Lower lobe of right lung (tissue), 2 donors: Measurements from ENCODE around the gene ZNF205. TPM values are rescaled to one million over a fixed set of nuclear protein-coding genes. Genes with fewer than 3 reads are reported as not detected.
"Not testable (repeated sequence)": the region's sequence is repeated elsewhere in the genome, so short reads cannot be mapped to it uniquely, and the experiment has no call there.

Experiments
- ATAC-seq, 2 donors: fragments of 200-7000 bp; cut with Tn5 transposase; one replicate each; pipeline ENCODE4 v1.9.1; 2020 to 2022; ENCODE audit warnings: mild to moderate bottlenecking in 2 of 2, moderate library complexity in 2 of 2
- DNase-seq: peaks from one replicate; pipeline ENCODE4 v3.0.0-alpha.2; 2020
- H3K27ac ChIP-seq: fragments of 200-600 bp; one replicate; pipeline ENCODE4 v1.8.0; 2022
- H3K27me3 ChIP-seq: fragments of 200-600 bp; one replicate; pipeline ENCODE4 v1.8.0; 2022; ENCODE audit warnings: low read depth
- H3K36me3 ChIP-seq: fragments of 200-600 bp; one replicate; pipeline ENCODE4 v1.8.0; 2022; ENCODE audit warnings: mild to moderate bottlenecking
- H3K4me1 ChIP-seq: fragments of 200-600 bp; one replicate; pipeline ENCODE4 v1.8.0; 2022
- H3K4me3 ChIP-seq: fragments of 200-600 bp; one replicate; pipeline ENCODE4 v1.8.0; 2022; ENCODE audit warnings: mild to moderate bottlenecking
- H3K9me3 ChIP-seq: fragments of 200-600 bp; one replicate; pipeline ENCODE4 v1.8.0; 2022
- CTCF ChIP-seq: fragments of 200-600 bp; IDR thresholded peaks from one replicate; pipeline ENCODE4 v1.8.0; 2022; ENCODE audit warnings: antibody characterized with exemption, mild to moderate bottlenecking
- intact Hi-C: fragments of 100-400 bp; cut with DNase I; formaldehyde crosslinking; loops from one replicate; pipeline ENCODE4 v1.11.0; 2022
- total RNA-seq: library from RNA; stranded (reverse); fragmentation: NEBNext Ultra II Directional; extraction: Animal tissue kit (Norgen Biotek cat#: 25700); gene quantifications from one replicate; pipeline ENCODE4 v1.2.1, GENCODE V29; 2021
- donor health status: DM: no; HTN: yes; CAD: no; lungs with severe emphysema.

ZNF205 gene
- total RNA-seq, 1 donor from 2014 or later = 11.9 TPM

GRCh38 chr16:3074860-3075522, 37.4 kb upstream of the ZNF205 start:
- Histone ChIP-seq H3K27ac (peak overlapping the region; percentile 53), H3K4me1 (no peaks in the 10 kb centered on the region), H3K4me3 (no peak overlapping the region), H3K27me3 (no peaks in the 10 kb centered on the region), H3K9me3 (no peaks in the 10 kb centered on the region), H3K36me3 (peaks cover 10% of the 10 kb centered on the region)
- no peak for TF ChIP-seq CTCF
- no peak for DNase-seq
- intact Hi-C loops = no loop called here
- ATAC-seq = peak; percentile 46 to 81

GRCh38 chr16:3075523-3075915, 36.9 kb upstream of the ZNF205 start:
- H3K27me3 ChIP-seq = no peaks in the 10 kb centered on the region
- no peaks in the 10 kb centered on the region for H3K9me3 ChIP-seq
- DNase-seq (no peak), ATAC-seq (peak in 1 of 2 donors; percentile 13)
- H3K36me3 ChIP-seq = peaks cover 10% of the 10 kb centered on the region
- no peak for TF ChIP-seq CTCF
- H3K4me1 ChIP-seq = no peaks in the 10 kb centered on the region
- no peak overlapping the region for H3K4me3 ChIP-seq
- H3K27ac ChIP-seq = peak overlapping the region; percentile 53
- intact Hi-C loops = no loop called here

DNA sequence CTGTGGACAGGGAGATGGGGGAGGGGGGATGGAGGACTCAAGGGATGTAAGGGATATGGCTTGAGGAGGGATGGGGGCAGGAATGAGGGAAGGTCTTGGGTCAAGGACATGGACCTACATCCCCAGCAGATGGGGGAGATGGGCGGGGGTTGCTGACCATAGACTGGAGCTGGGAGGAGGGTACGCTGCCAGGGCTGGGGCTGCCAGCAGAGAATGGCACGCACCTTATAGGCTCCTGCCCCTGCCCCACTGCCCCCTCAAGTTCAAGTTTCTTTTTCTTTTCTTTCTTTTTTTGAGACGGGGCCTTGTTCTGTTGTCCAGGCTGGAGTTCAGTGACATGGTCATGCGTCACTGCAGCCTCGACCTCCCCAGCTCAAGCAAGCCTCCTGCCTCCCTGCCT, 36.4 kb upstream of the ZNF205 start:
- H3K27ac ChIP-seq = peak overlapping the region; percentile 53
- peak in 1 of 2 donors; percentile 36 for ATAC-seq
- H3K4me3 ChIP-seq, intact Hi-C loops, H3K4me1 ChIP-seq, DNase-seq, H3K36me3 ChIP-seq, H3K27me3 ChIP-seq, H3K9me3 ChIP-seq: not testable (repeated sequence)

DNA sequence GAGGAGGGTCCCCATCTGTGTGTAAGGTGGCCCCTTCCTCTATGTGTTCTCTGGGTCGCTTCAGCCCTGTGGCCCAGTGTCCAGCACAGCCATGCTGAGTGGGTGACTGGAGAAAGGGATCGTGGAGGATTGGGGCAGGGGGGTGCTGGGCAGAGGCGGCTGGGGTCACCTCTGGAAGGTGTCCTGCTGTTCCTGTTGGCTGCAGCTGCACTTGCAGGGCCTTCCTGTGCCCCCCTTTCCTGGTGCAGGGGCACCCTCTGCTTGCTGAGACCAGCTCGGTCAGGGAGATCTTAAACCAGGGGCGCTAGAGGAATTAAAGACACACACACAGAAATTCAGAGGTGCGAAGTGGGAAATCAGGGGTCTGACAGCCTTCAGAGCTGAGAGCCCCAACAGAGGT, 35.8 kb upstream of the ZNF205 start:
- peak overlapping the region; percentile 53 for H3K27ac ChIP-seq
- no peaks in the 10 kb centered on the region for H3K9me3 ChIP-seq
- TF ChIP-seq CTCF = no peak
- H3K4me1 ChIP-seq = no peaks in the 10 kb centered on the region
- intact Hi-C loops = no loop called here
- DNase-seq = no peak
- no peak overlapping the region for H3K4me3 ChIP-seq
- H3K36me3 ChIP-seq = peaks cover 10% of the 10 kb centered on the region
- no peaks in the 10 kb centered on the region for H3K27me3 ChIP-seq
- no peak for ATAC-seq

- peaks cover 10% of the 10 kb centered on the region for H3K36me3 ChIP-seq
- TF ChIP-seq CTCF = no peak
- no peak overlapping the region for H3K4me3 ChIP-seq
- DNase-seq (no peak), ATAC-seq (no peak)
- H3K27ac ChIP-seq = no peak overlapping the region
- H3K27me3 ChIP-seq = no peaks in the 10 kb centered on the region
- peaks cover 2% of the 10 kb centered on the region for H3K4me1 ChIP-seq
- intact Hi-C loops = no loop called here
- H3K9me3 ChIP-seq = no peaks in the 10 kb centered on the region
These were observed 32.4 kb upstream of the ZNF205 start for GRCh38 chr16:3080024-3080423.

- H3K27me3 ChIP-seq, DNase-seq, H3K36me3 ChIP-seq, ATAC-seq, intact Hi-C loops, H3K27ac ChIP-seq, H3K4me3 ChIP-seq, H3K9me3 ChIP-seq: not testable (repeated sequence)
- H3K4me1 ChIP-seq = peaks cover 12% of the 10 kb centered on the region
These were observed 30.4 kb upstream of the ZNF205 start for GRCh38 chr16:3081957-3082356.

GRCh38 chr16:3083408-3083807, 29.0 kb upstream of the ZNF205 start:
- H3K27ac ChIP-seq, H3K9me3 ChIP-seq, DNase-seq, H3K4me3 ChIP-seq, intact Hi-C loops, ATAC-seq, H3K36me3 ChIP-seq, H3K27me3 ChIP-seq: not testable (repeated sequence)
- H3K4me1 ChIP-seq = peaks cover 27% of the 10 kb centered on the region
